Endothelial cell of umbilical vein (primary cell): ENCODE results near the gene NTN4. TPM values are rescaled to one million over a fixed set of nuclear protein-coding genes. Genes with fewer than 3 reads are reported as not detected.

ENCODE experiments used
- BruUV-seq: library from RNA; stranded (reverse); fragments of 400-500 nt; replicated peaks from 2 replicates; lab custom pipeline; 2021; lab: Mats Ljungman, UMichigan
- CTCF ChIA-PET: fragments of 300-600, 350-600 bp; sonication (Branson Sonifier 250); formaldehyde crosslinking; loops from one replicate; lab custom pipeline; 2021; ENCODE audit warnings: antibody characterized with exemption, inconsistent platforms; lab: Charles Lee
- POLR2A ChIA-PET: fragments of 300-600, 350-600 bp; sonication (Branson Sonifier 250); formaldehyde crosslinking; loops from one replicate; lab custom pipeline; 2021; ENCODE audit warnings: antibody characterized with exemption, inconsistent platforms; lab: Charles Lee
- DNase-seq: peaks from one replicate; pipeline ENCODE4 v3.0.0-alpha.2; 2011; ENCODE audit warnings: low read depth, low spot score
- FAIRE-seq: peaks from 2 replicates; lab custom pipeline; 2011; peaks lifted over from hg19 to GRCh38; lab: Jason Lieb, UNC
- H2AFZ ChIP-seq: 2 replicates; pipeline ENCODE4 v1.6.0; 2012; ENCODE audit warnings: low read depth, low read length, control low read depth, inconsistent platforms
- H3K27ac ChIP-seq: 2 replicates; pipeline ENCODE4 v1.5.1; 2011; ENCODE audit warnings: low read depth, mild to moderate bottlenecking, control low read depth, low read length, moderate library complexity; ENCODE audit not compliant: insufficient read depth
- H3K27me3 ChIP-seq, 2 experiments: 2 replicates each; pipeline versions ENCODE4 v1.6.0 to v1.6.1; 2011; ENCODE audit warnings: low read length in 2 of 2, mixed read lengths in 1 of 2; ENCODE audit not compliant: control insufficient read depth in 2 of 2, insufficient read depth in 2 of 2
- H3K36me3 ChIP-seq, 2 experiments: 2 replicates in 1 of 2; 3 replicates in 1 of 2; pipeline ENCODE4 v1.5.1; 2011; ENCODE audit warnings: low read length in 2 of 2, mild to moderate bottlenecking in 1 of 2, moderate library complexity in 1 of 2; ENCODE audit not compliant: control insufficient read depth in 2 of 2, insufficient read depth in 2 of 2; ENCODE audit errors: extremely low read depth in 1 of 2
- H3K4me1 ChIP-seq: 3 replicates; pipeline ENCODE4 v1.5.1; 2011; ENCODE audit warnings: mild to moderate bottlenecking, low read length; ENCODE audit not compliant: control insufficient read depth, insufficient read depth; ENCODE audit errors: extremely low read depth
- H3K4me2 ChIP-seq: 2 replicates; pipeline ENCODE4 v1.6.1; 2011; ENCODE audit warnings: low read length, control low read depth, mixed read lengths; ENCODE audit not compliant: insufficient read depth
- H3K4me3 ChIP-seq, 3 experiments: fragments of 200-600 bp in 1 of 3; sonication (generic), shearing (Covaris generic) in 1 of 3; replicated peaks in 1 of 3; 2 replicates each; pipeline ENCODE4 v1.5.1; 2011 to 2016; ENCODE audit warnings: control low read depth in 3 of 3, low read length in 3 of 3, mild to moderate bottlenecking in 2 of 3, inconsistent platforms in 1 of 3, low read depth in 1 of 3, moderate library complexity in 1 of 3; ENCODE audit not compliant: insufficient read depth in 1 of 3
- H3K79me2 ChIP-seq: 2 replicates; pipeline ENCODE4 v1.6.0; 2012; ENCODE audit warnings: low read length, inconsistent platforms; ENCODE audit not compliant: control insufficient read depth, insufficient read depth
- H3K9ac ChIP-seq: replicated peaks from 2 replicates; pipeline ENCODE3; 2011; ENCODE audit warnings: low read length, control low read depth; ENCODE audit not compliant: insufficient read depth; ENCODE audit errors: extremely low read depth
- H3K9me1 ChIP-seq: replicated peaks from 3 replicates; pipeline ENCODE4 v1.6.0; 2011; ENCODE audit warnings: mild to moderate bottlenecking, low read length; ENCODE audit not compliant: control insufficient read depth, insufficient read depth; ENCODE audit errors: extremely low read depth
- H3K9me3 ChIP-seq: replicated peaks from 2 replicates; pipeline ENCODE4 v1.5.1; 2012; ENCODE audit warnings: low read length, inconsistent platforms; ENCODE audit not compliant: control insufficient read depth, insufficient read depth
- H4K20me1 ChIP-seq: replicated peaks from 2 replicates; pipeline ENCODE3; 2011; ENCODE audit warnings: mild to moderate bottlenecking, low read length; ENCODE audit not compliant: control insufficient read depth, insufficient read depth; ENCODE audit errors: extremely low read depth
- CTCF ChIP-seq, 2 donors: IDR thresholded peaks; 1 replicate in 1 of 2; 2 replicates in 1 of 2; pipeline ENCODE4 v1.5.1; 2011; ENCODE audit warnings: low read length in 2 of 2, mild to moderate bottlenecking in 2 of 2, moderate library complexity in 2 of 2, control low read depth in 1 of 2, inconsistent platforms in 1 of 2, low read depth in 1 of 2; ENCODE audit not compliant: insufficient read depth in 1 of 2; ENCODE audit errors: extremely low read depth in 1 of 2
- FOS ChIP-seq: IDR thresholded peaks from 2 replicates; pipeline ENCODE4 v1.6.1; 2011; ENCODE audit warnings: mild to moderate bottlenecking, low read length, moderate library complexity, borderline replicate concordance; ENCODE audit not compliant: insufficient read depth
- GATA2 ChIP-seq: IDR thresholded peaks from 2 replicates; pipeline ENCODE4 v1.7.0; 2011; ENCODE audit warnings: low read depth, mild to moderate bottlenecking, moderate library complexity, mixed read lengths, low read length; ENCODE audit not compliant: insufficient read length, insufficient read depth
- MAX ChIP-seq: IDR thresholded peaks from 2 replicates; pipeline ENCODE4 v1.6.1; 2011; ENCODE audit not compliant: insufficient read depth, insufficient read length
- MYC ChIP-seq: IDR thresholded peaks from one replicate; pipeline ENCODE4 v1.6.1; 2011; ENCODE audit warnings: mild to moderate bottlenecking, low read depth, low read length
- POLR2A ChIP-seq: IDR thresholded peaks from 2 replicates; pipeline ENCODE4 v1.6.1; 2012; ENCODE audit warnings: low read depth, mild to moderate bottlenecking, control low read depth, low read length
- POLR2AphosphoS5 ChIP-seq: IDR thresholded peaks from 2 replicates; pipeline ENCODE4 v1.6.1; 2012; ENCODE audit warnings: low read depth, mild to moderate bottlenecking, control low read depth, low read length, moderate library complexity; ENCODE audit not compliant: insufficient read depth
- dilution Hi-C: fragments of 300-500 bp; cut with MboI; formaldehyde crosslinking; loops from one replicate; pipeline ENCODE4 v1.15.0; 2019; ENCODE audit warnings: low sequenced_read_pairs; ENCODE audit not compliant: extremely low pct_ligation_motif_present
- intact Hi-C: fragments of 100-400 bp; cut with micrococcal nuclease; formaldehyde crosslinking; loops from one replicate; pipeline ENCODE4 v1.10.0; 2022
- polyA plus RNA-seq, 4 experiments: library from polyadenylated mRNA; depleted of rRNA in 3 of 4; stranded (reverse) in 3 of 4; unstranded in 1 of 4; fragments of >200 nt; gene quantifications; 2 replicates each; pipeline versions ENCODE4 v1.2.1 to v1.2.3, GENCODE V29; 2011 to 2012; ENCODE audit warnings: missing spikeins in 1 of 4
- total RNA-seq: library from RNA; stranded (reverse); gene quantifications from 2 replicates; pipeline ENCODE4 v1.2.3, GENCODE V29; 2021

The NTN4 gene
- total and polyA plus RNA-seq, 2 donors (not counting 3 experiments of a cell fraction or from before 2014, with no cell fraction given), result 120 to 317 TPM

- CTCF ChIA-PET, result interaction anchor here (1.2 to 1.4 kb wide), 2 partner anchors 11 to 40 kb away, joined by 4 read pairs; no protein-coding TSS in a partner anchor
- H3K36me3 ChIP-seq, result peaks cover 0 to 13% of the 10 kb centered on the region in 2 experiments
- POLR2A ChIA-PET, result no interaction called here
- no peaks in the 10 kb centered on the region for H3K27me3 ChIP-seq
- intact Hi-C loops (loop anchor here (1.0 kb wide), 1 partner anchor 11 kb away; no protein-coding TSS in a partner anchor), dilution Hi-C loops (no loop called here)
- TF ChIP-seq MAX (no peak), FOS (no peak), GATA2 (no peak), POLR2A (no peak), POLR2AphosphoS5 (no peak), CTCF (IDR thresholded peaks at IDR 0.05; ENCODE audit: extremely low read depth in 1 of 2, insufficient read depth in 1 of 2, low read depth in 1 of 2, low read length in 2 of 2) (no peak), MYC (no peak)
- peaks cover 4% of the 10 kb centered on the region for H3K4me1 ChIP-seq
- H3K27ac ChIP-seq, result no peak overlapping the region
- H3K9me3 ChIP-seq, result no peaks in the 10 kb centered on the region
- no TSS peak for BruUV-seq
- H4K20me1 ChIP-seq, result no peaks in the 10 kb centered on the region
- H2AFZ ChIP-seq, result no peak overlapping the region
- H3K4me2 ChIP-seq, result no peak overlapping the region
- DNase-seq (peak; percentile 87), FAIRE-seq (peak; percentile 43)
- no peaks in the 10 kb centered on the region for H3K79me2 ChIP-seq
- no peak overlapping the region for H3K4me3 ChIP-seq
- H3K9me1 ChIP-seq, result no peaks in the 10 kb centered on the region
- no peak overlapping the region for H3K9ac ChIP-seq
Measured at GRCh38 chr12:95674631-95675030, 115.9 kb downstream of the NTN4 start.
